NOMO-1 treated with dmso at 0.1 percent for 144 hours (cell line): ENCODE measurements around the gene GGT5.
A peak's percentile ranks its signal among the peaks of the same experiment; 100 is the strongest.
"Not testable (repeated sequence)": the region's sequence is repeated elsewhere in the genome, so short reads cannot be mapped to it uniquely, and the experiment has no call there.

Experiments used
- DNase-seq: peaks from one replicate; lab custom pipeline; 2025; ENCODE audit not compliant: unreplicated experiment; lab: John Stamatoyannopoulos, UW

Gene GGT5

DNA sequence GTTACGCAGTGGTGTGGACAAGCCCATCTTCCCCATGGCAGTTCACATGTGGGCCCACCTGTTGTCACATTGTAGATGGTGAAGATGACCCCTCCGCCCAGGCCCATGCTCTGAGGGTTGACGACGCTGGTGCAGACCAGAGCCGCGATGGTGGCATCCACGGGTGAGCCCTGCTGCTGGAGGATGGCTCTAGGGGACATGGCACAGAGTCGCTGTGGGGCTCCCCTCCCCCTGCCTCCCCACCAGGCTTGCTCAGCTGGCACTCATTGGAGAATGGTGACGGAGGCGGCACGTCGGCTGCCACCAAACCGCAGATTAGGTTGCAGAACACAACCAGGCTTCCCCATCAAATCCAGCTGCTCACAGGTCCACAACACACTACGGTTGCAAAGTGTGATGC is 11.1 kb downstream of the GGT5 start:
- no peak for DNase-seq

DNA sequence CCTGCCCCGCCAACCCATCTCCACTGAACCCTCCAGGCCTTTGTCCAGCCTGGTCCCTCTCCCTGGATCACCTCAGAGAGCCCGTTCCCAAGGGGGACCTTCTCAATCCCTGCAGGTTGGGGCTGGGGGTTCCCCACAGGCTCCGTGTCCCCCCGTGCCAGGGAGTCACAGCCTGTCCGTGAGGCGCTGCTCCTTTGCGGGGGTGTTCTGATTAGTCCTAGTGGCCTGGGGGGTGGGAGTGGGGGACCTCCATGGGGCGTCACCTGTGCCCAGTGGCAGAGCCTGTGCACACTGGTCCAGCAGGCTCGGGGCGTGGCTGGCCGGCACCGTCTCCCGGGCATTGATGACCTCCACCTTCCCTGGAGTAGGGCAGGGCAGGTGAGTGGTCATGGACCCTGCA is 11.6 kb downstream of the GGT5 start:
- no peak for DNase-seq

DNA sequence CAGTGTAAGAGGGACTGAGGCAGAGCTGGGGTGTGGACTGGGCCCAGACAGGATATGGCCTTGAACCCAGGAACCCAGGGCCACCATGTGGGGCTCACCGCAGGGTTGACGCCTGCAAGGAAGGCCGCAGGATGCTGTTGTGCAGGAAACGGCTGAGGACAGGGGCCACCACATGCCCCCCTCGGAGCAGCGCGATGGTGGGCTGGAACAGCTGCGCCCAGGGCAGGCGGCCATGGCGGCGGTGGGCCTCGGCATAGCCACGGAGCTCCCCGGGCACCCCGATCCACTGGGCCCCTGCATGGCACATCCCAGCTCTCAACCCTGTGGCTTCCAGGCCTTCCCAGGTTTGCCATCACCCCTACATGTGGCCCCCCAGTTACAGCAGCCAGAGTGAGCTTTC is 12.2 kb downstream of the GGT5 start:
- DNase-seq, result no peak

DNA sequence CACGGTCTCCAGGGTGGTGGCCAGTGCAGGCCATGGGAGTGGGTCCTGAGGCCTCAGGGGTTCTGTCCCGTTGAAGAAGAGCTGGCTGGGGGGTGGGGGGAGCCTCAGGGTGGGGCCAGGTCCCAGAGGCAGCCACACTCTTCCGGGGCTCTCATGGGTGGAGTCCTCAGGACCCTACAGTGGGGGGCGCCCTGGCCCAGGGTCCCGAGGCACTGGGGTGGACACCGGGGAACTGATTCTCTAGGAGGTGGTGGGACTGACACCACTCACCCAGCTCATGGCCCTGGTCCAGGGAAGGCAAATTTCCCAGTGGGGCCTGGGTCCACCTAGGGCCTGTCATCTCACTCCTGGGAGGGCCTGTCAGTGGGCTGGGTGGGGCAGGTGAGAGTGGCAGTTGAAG is 12.8 kb downstream of the GGT5 start:
- no peak for DNase-seq

DNA sequence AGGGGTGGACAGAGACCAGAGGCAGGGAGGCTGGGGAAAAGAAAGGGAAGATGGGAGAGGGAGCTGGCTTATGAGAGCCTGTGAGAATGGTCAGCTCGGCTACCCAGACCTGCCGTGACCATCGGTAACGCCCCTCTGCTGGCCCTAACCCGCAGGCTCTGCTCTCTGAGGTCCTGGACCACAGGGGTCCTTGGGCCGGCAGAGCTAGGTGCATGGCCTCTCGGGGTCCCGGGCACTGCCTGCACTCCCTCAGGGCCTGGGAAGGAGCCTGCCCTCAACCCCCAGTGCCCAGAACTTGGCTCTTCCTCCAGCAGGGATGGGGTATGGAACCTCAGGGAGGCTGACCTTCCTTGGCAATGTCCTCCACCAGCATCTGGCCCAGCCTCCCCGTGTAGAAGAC is 13.2 kb downstream of the GGT5 start:
- DNase-seq, result no peak

DNA sequence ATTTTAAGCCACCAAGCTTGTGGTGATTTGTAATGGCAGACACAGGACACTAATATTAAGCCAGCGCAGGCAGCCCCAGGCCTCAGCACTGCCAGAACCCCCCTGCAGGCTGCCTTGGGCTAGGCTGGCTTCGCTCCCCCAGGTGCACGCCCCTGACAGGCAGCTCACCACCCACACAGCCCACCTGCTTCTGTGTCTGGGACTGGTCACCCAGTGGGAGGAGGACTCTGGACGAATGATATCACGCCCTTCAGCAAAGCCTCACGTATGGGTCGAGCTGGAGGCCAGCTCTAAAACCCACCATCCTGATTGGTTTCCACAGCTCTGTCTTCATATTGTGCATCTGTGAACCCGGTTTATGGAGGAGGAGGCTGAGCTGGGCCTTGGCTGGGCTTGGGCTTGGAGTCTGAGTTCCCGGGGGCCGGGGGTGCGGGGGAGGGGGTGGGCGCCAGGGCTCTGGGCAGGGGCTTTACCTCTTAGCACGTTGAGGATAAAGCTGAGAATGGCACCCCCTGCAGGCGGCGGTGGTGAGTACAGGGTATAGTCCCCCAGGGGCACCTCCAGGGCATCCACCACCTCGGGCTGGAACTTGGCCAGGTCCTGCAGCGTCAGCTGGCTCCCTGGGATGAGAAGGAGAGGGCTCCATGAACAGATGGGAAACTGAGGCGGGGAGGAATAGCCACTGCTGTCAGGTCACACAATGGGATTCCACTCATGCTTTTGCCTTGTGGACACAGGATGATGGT is 13.8 kb downstream of the GGT5 start:
- no peak for DNase-seq

DNA sequence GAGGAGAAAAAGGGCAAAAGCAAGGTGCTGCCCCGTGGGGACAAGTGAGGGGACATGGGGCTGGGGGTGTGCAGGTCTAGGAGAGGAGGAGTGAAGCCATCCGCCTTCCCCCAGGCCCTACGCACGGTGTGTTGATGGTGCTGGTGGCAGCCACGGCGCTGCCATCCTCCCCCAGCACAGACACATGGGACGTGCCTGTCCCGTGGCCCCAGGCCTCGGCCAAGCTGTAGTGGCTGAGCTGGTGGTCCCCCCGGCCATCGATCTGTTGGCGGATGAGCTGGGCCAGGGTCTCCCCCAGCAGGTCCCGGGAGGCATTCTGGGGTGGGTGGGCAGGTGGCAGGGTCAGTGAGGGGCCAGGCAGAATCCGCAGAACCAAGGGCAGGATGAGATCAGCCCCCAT is 18.9 kb downstream of the GGT5 start:
- DNase-seq, result no peak

DNA sequence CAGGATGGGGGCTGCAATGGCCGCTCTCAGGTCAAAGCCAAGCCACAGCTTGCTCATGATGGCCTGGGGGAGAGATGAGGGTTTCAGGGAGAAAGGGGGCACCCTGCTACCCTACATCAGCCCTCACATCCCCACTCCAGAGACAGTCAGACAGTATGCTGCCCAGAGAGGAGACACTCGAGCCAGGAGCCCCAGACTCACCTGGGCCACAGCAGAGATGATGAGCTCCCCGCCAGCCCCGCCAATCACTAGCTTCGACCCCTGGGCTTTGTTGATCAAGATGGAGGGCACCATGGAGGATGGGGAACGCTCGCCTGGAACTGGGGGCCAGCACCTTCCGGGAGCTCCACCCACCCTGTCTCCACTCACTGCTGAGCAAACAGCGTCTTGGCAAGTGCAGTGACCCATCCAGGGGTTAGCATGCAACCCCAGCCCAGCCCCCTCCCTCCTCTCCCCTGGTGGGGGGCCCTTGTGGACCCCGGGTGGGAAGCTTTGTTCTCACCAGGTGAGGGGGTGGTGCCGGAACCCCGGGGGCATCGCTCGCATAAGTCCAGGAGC is 19.8 kb downstream of the GGT5 start:
- no peak for DNase-seq

DNA sequence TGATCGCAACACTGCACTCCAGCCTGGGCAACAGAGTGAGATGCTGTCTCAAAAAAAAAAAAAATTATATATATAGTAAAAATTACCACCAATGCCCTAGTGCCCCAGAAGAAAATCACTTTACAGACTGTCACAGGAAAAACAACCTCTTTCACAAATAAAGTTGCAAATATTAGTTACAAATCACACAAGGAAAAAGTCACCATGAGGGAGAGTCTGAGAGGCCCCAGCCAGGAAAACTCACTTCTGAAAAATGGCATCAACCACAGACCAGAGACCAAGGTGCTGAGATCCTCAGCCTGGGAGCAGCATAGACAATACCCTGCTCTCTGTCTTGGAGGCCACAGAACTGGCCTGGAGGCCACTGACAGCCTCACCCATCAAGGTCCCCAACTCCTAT is 20.4 kb downstream of the GGT5 start:
- no peak for DNase-seq

DNA sequence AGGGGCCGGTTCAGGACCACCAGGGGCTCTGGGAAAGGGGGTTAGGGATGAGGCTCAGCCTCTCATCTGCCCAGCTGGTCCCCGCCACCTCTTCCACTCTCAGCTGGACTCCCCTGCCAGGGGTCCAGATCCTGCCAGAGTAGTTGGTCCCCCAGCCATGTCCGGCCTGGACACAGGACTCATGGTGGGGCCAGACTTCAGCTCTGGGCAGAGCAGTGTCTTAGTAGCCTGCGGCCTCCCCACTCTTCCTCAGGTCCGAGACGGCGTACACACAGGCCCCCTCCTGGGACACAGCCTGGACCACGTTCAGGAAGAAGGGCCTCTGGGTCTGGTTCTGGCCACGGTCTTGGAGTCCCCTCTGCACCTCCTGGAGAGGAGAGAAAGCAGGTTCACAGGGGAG is 25.1 kb downstream of the GGT5 start:
- DNase-seq, result no peak

DNA sequence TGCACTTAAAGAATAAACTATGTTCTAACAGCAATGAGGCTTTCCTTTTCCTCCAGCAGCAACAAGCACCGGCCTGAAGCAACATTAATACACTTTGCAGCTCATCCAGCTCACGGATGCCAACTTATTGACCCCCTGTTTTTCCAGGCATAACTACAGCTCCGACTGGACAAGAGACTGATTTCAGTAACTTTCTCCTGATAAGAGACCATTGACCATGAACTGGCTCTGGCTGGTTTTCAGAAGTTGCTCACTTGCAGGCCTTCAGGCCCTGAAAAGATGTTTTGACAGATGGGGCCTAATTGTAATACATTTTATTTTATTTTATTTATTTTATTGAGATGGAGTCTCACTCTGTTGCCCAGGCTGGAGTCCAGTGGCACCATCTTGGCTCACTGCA is 27.5 kb downstream of the GGT5 start:
- no peak for DNase-seq

DNA sequence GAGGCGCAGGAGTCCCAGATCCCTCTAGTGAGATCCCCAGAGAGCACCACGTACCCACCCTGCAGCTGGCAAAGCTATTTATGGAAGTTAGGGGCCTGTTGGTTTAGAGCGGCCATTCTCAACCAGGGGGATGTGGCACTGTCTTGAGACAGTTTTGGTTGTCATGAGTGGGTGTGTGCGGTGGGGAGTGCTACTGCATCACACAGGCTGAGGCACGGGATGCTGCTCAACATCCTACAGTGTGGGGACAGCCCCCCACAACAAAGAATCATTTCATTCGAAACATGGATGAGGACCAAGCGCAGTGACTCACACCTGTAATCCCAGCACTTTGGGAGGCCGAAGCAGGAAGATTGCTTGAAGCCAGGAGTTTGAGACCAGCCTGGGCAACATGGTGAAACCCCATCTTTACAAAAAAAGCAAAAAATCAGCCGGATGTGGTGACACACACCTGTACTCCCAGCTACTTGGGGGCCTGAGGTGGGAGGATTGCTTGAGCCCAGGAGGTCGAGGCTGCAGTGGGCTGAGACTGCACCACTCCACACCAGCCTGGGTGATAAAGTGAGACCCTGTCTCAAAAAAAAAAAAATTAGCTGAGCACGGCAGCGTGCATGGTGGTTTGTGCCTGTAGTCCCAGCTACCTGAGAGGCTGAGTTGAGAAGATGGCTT is 28.2 kb downstream of the GGT5 start:
- DNase-seq, result no peak

DNA sequence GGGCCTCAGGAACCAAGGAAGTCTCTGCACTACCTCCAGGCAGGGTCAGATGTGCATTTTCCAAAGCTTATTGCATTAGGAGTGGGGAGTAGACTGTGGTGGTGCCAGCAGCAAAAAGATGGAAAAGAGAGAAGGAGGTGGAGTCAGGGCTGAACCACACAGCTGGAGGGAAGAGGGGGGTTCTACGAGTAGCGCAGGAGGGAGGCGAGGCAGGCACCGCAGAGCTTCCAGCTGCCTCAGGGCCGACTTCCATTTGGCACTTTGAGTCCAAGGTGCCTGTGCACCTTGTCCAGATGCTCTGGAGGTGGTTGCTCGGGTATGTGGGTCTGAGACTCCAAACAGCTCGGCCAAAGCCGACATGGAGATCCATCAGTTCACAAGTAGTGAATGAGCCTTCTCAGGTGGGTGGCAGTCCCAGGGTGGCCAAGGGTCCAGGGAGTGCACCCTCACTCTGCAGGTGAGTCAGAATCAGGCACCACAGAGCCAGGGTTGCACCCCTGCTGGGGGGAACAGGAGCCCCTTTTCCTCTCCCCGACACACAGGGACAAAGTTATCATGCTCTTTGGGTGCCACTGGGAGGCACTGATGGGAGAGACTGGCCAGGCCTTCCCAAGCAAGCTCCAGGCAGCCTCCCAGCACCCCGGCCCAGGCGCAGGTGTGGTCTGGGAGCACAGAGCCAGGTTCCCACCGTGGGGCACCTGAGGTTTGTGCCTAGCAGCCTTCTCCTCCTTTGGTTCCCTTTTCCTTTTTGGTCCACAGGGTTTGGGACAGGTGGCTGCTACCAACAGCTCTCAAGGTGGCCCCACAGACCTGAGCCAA is 30.2 kb downstream of the GGT5 start:
- DNase-seq, result no peak

DNA sequence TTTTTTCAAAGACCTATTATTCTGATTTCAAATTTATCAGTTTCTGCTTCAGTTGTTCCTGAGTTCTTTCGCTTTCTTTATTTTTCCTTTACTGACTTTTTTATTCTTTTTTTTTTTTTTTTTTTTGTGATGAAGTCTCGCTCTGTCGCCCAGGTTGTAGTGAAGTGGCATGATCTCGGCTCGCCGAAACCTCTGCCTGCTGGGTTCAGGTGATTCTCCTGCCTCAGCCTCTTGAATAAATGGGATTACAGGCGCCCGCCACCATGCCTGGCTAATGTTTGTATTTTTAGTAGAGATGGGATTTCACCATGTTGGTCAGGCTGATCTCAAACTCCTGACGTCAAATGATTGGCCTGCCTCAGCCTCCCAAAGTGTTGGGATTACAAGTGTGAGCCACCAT is 31.8 kb downstream of the GGT5 start:
- not testable (repeated sequence) for DNase-seq

DNA sequence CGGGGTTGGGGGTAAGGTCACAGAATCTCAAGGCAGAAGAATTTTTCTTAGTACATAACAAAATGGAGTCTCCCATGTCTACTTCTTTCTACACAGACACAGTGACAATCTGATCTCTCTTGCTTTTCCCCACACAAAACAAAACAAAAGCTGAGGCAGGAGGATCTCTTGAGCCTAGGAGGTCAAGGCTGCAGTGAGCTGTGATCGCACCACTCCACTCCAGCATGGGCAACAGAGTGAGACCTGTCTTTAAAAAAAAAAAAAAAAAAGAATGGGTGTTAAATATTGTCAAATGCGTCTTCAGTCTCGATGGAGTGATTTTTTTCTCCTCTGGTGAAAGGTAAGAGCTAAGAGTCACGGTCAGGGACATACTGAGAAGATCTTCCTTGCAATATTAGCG is 33.2 kb downstream of the GGT5 start:
- DNase-seq, result not testable (repeated sequence)

DNA sequence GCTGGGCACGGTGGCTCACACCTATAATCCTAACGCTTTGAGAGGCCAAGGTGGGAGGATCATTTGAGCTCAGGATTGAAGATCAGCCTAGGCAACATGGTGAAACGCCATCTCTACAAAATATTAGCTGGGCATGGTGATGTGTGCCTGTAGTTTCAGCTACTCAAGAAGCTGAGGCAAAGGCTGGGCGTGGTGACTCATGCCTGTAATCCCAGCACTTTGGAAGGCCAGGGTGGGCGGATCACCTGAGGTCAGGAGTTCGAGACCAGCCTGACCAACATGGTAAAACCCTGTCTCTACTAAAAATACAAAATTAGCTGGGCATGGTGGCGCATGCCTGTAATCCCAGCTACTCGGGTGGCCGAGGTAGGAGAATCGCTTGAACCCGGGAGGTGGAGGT is 34.5 kb downstream of the GGT5 start:
- DNase-seq, result not testable (repeated sequence)

DNA sequence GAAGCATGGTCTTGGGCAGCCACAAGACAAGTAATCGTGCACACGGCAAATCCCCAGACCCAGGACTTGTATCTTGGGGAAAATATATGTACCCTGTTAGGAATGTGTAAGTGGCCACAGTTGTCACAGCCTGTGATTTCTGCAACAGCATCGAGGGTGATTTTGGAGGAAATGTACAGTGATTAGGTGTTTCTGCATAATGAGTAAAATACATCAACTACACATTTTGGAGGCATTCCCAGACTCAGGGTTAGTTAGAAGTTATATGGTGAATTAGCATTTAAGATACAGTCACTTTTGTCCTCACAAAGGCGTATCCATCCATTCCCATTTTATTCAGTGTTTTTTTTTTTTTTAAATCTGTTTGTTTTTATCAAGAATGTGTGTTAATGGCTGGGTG is 35.2 kb downstream of the GGT5 start:
- DNase-seq, result no peak

DNA sequence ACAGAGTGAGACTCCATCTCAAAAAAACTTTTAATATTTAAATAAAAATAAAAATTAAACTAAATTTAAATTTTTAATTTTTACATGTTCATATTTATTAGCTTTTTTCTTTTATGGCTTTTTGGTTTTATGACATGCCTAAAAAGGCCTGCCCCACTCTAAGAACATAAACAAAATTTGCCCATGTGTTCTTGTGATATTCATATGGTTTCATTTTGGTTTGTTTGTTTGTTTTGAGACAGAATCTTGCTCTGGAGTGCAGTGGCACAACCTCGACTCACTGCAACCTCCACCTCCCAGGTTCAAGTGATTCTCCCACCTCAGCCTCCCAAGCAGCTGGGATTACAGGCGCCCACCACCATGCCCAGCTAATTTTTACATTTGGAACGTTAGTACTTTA is 35.9 kb downstream of the GGT5 start:
- DNase-seq, result no peak

DNA sequence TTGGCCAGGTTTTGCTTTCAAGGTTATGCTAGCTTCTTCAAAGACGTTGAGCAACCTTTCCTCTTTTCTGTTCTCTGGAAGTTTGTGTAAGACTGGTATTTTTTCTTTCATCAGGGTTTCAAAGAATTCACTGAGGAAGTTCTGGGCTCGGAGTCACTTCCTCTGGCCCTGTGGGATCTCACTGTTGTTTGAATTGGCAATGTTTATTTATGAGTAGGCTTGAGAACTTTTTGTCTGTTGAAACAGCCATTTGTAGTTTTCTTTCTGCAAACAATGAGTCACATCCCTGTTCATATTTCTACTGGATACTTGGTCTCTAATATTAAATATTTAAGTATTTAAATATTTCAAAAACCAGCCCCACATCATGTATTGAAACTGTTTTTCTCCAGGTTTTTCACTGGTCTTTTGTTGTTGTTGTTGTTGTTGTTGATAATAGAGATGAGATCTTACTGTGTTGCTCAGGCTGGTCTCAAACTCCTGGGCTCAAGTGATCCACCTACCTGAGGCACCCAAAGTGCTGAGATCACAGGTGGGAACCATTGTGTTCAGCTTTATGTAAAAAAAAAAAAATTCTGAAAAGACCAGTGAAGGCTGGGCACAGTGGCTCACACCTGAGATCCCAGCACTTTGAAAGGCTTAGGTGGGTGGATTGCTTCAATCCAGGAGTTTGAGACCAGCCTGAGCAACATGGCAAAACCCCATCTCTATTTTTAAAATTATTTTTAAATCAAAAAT is 36.7 kb downstream of the GGT5 start:
- peak; percentile 39 for DNase-seq

DNA sequence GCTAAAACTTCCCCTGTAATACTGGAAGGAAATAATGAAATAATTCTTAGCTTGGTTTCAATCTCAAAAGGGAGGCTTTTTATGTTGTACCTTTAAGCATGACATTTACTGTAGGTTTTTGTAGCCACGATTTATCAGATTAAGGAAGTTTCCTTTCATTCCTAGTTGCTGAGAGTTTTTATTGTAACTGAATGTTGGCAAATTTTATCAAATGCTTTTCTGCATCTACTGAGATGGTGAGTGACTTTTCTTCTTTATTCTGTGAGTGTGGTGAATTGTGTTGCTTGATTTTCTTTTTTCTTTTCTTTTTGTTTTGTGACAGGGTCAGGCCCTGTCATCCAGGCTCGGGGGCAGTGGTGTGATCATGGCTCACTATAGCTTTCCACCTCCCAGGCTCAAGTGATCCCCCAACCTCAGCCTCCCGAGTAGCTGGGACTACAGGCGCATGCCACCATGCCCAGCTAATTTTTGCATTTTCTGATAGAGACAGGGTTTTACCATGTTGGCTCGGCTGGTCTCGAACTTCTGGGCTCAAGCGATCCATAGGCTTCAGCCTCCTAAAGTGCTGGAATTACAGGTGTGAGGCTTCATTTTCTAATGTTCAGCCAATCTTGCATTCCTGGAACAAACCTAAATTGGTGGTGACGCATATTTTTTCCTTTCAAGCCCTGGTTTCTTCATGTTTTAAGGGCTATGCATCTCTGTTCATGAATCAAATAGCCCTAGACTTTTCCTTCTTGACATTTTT is 37.4 kb downstream of the GGT5 start:
- no peak for DNase-seq
